ENCODE data around the gene RIN3. TPM values are rescaled to one million over a fixed set of nuclear protein-coding genes. Genes with fewer than 3 reads are reported as not detected.

Gene RIN3
- total RNA-seq, 1 experiment from 2014 or later, result 1.5 TPM

- Histone ChIP-seq H3K79me1 (ENCODE audit: insufficient read depth, low read depth, low read length, poor library complexity, severe bottlenecking) (no peaks in the 10 kb centered on the region), H3K4ac (ENCODE audit: low read depth, low read length) (no peak overlapping the region), H4K5ac (ENCODE audit: insufficient read length, low read depth, low read length) (no peak overlapping the region), H3K18ac (ENCODE audit: insufficient read length, low read depth, low read length) (no peak overlapping the region), H2BK5ac (ENCODE audit: insufficient read length, low read length) (no peak overlapping the region), H3K4me1 (ENCODE audit: insufficient read depth, low read length) (no peaks in the 10 kb centered on the region), H3K79me2 (ENCODE audit: insufficient read depth, low read length) (no peaks in the 10 kb centered on the region), H3K56ac (ENCODE audit: insufficient read length, low read depth, low read length) (no peak overlapping the region), H3K4me2 (ENCODE audit: insufficient read depth, insufficient read length, low read length) (no peak overlapping the region), H2BK120ac (ENCODE audit: low read depth, low read length, poor library complexity, severe bottlenecking) (no peak overlapping the region), H3K23me2 (ENCODE audit: insufficient read length, low read depth, low read length, poor library complexity, severe bottlenecking) (no peaks in the 10 kb centered on the region), H2AK5ac (ENCODE audit: insufficient read length, low read length) (no peak overlapping the region), H3K27ac (ENCODE audit: insufficient read length, low read depth, low read length) (no peak overlapping the region), H3K23ac (ENCODE audit: insufficient read length, low read depth, low read length) (no peak overlapping the region), H3K9ac (ENCODE audit: extremely low read depth, insufficient read length, low read length) (no peak overlapping the region), H3K9me3 (ENCODE audit: control insufficient read depth, low read depth, low read length) (no peaks in the 10 kb centered on the region), H2BK20ac (ENCODE audit: low read depth, low read length, poor library complexity, severe bottlenecking) (no peak overlapping the region), H4K91ac (ENCODE audit: insufficient read length, low read depth, low read length) (no peak overlapping the region), H2BK12ac (ENCODE audit: insufficient read length, low read depth, low read length) (no peak overlapping the region), H3K14ac (ENCODE audit: insufficient read depth, low read length) (no peak overlapping the region; the same call in 1 of the 2 replicates), H3T11ph (ENCODE audit: low read length) (no peak overlapping the region), H3K27me3 (ENCODE audit: insufficient read depth, low read length) (no peaks in the 10 kb centered on the region), H4K8ac (replicated peaks; ENCODE audit: insufficient read length, low read depth, low read length) (no peak overlapping the region), H2BK15ac (ENCODE audit: low read depth, low read length) (no peak overlapping the region), H2AFZ (ENCODE audit: low read length) (no peak overlapping the region), H4K20me1 (ENCODE audit: control insufficient read depth, insufficient read depth, insufficient read length) (no peaks in the 10 kb centered on the region)
- Mint-ChIP-seq H3K27ac (no peak overlapping the region; a peak in 1 of 7 replicates), H3K36me3 (ENCODE audit: insufficient read depth in 1 of 3, low read depth in 3 of 3) (no peaks in the 10 kb centered on the region; a peak in 1 of 7 replicates), H3K9me3 (no peaks in the 10 kb centered on the region), H3K27me3 (ENCODE audit: low read depth) (peaks cover 2% of the 10 kb centered on the region; the same call in 1 of the 2 replicates), H3K4me1 (peaks cover 0 to 9% of the 10 kb centered on the region in 2 experiments; a peak in 1 of 4 replicates), H3K4me3 (no peak overlapping the region; a peak in 1 of 5 replicates)
- TF ChIP-seq, protein P1, sequence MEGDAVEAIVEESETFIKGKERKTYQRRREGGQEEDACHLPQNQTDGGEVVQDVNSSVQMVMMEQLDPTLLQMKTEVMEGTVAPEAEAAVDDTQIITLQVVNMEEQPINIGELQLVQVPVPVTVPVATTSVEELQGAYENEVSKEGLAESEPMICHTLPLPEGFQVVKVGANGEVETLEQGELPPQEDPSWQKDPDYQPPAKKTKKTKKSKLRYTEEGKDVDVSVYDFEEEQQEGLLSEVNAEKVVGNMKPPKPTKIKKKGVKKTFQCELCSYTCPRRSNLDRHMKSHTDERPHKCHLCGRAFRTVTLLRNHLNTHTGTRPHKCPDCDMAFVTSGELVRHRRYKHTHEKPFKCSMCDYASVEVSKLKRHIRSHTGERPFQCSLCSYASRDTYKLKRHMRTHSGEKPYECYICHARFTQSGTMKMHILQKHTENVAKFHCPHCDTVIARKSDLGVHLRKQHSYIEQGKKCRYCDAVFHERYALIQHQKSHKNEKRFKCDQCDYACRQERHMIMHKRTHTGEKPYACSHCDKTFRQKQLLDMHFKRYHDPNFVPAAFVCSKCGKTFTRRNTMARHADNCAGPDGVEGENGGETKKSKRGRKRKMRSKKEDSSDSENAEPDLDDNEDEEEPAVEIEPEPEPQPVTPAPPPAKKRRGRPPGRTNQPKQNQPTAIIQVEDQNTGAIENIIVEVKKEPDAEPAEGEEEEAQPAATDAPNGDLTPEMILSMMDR (conservative IDR thresholded peaks at IDR 0.05), result no peak
- WGBS (ENCODE audit: extremely low coverage, insufficient read length, low lambda C conversion rate), result no CpG with 5 or more reads among the region's 13 CpGs
- DNase-seq, result no peak
These were observed 142.0 kb downstream of the RIN3 start for GRCh38 chr14:92655419-92656201.
